Natural killer cell (primary cell): Measurements from ENCODE around the gene TRAPPC5. TPM values are rescaled to one million over a fixed set of nuclear protein-coding genes. Genes with fewer than 3 reads are reported as not detected.
A peak's percentile ranks its signal among the peaks of the same experiment; 100 is the strongest.

Experiments
- ATAC-seq, 3 donors: fragments of 150-1000 bp in 2 of 3; fragments of 200-7000 bp in 1 of 3; cut with Tn5 transposase; 1 replicate in 1 of 3; 2 replicates in 2 of 3; pipeline ENCODE4 v1.10.0; 2021; ENCODE audit warnings: mild to moderate bottlenecking in 2 of 3, moderate library complexity in 2 of 3
- DNase-seq, 2 donors: peaks; one replicate each; pipeline versions ENCODE4 v3.0.0 to v3.0.0-alpha.2; 2013 to 2021; ENCODE audit warnings: mixed read lengths in 1 of 2
- H3K27ac ChIP-seq: one replicate; pipeline ENCODE4 v1.5.1; 2013; ENCODE audit warnings: mild to moderate bottlenecking, low read length
- H3K27me3 ChIP-seq: one replicate; pipeline ENCODE4 v1.6.1; 2013; ENCODE audit warnings: low read length; ENCODE audit not compliant: control insufficient read depth, insufficient read depth
- H3K36me3 ChIP-seq: one replicate; pipeline ENCODE4 v1.6.1; 2013; ENCODE audit warnings: low read length; ENCODE audit not compliant: control insufficient read depth, insufficient read depth
- H3K4me1 ChIP-seq: one replicate; pipeline ENCODE4 v1.6.1; 2013; ENCODE audit warnings: low read length; ENCODE audit not compliant: control insufficient read depth, insufficient read depth
- H3K4me3 ChIP-seq: one replicate; pipeline ENCODE4 v1.5.1; 2013; ENCODE audit warnings: low read length
- H3K9me3 ChIP-seq: one replicate; pipeline ENCODE4 v1.6.1; 2013; ENCODE audit warnings: low read length; ENCODE audit not compliant: control insufficient read depth, insufficient read depth
- H3K27ac Mint-ChIP-seq, 2 donors: one replicate each; pipeline ENCODE4 v1.8.0; 2022; ENCODE audit warnings: mild to moderate bottlenecking in 2 of 2, mixed read lengths in 2 of 2, moderate library complexity in 1 of 2
- H3K27me3 Mint-ChIP-seq, 2 donors: one replicate each; pipeline ENCODE4 v1.8.0; 2022; ENCODE audit warnings: low read depth in 2 of 2, mixed read lengths in 2 of 2
- H3K36me3 Mint-ChIP-seq: one replicate; pipeline ENCODE4 v1.8.0; 2022; ENCODE audit warnings: mixed read lengths
- H3K4me1 Mint-ChIP-seq, 2 donors: one replicate each; pipeline ENCODE4 v1.8.0; 2022; ENCODE audit warnings: mixed read lengths in 2 of 2
- H3K4me3 Mint-ChIP-seq: one replicate; pipeline ENCODE4 v1.8.0; 2022; ENCODE audit warnings: mild to moderate bottlenecking, moderate library complexity, mixed read lengths
- H3K9me3 Mint-ChIP-seq, 2 donors: one replicate each; pipeline ENCODE4 v1.8.0; 2022; ENCODE audit warnings: mixed read lengths in 2 of 2
- CTCF ChIP-seq: fragments of 200-600 bp; IDR thresholded peaks from one replicate; pipeline ENCODE4 v1.8.0; 2022; ENCODE audit warnings: antibody characterized with exemption
- WGBS: methylation state at CpG from one replicate; pipeline ENCODE4 v1.1.7; 2013; ENCODE audit warnings: missing lambda C conversion rate; ENCODE audit not compliant: insufficient coverage; 5-methylcytosine and 5-hydroxymethylcytosine counted together
- intact Hi-C: fragments of 100-400 bp; cut with micrococcal nuclease; formaldehyde crosslinking; loops from one replicate; pipeline ENCODE4 v1.14.2; 2022
- total RNA-seq, 4 donors: library from RNA; stranded (reverse); fragments of 120-200 nt in 1 of 4; gene quantifications; one replicate each; pipeline versions ENCODE4 v1.2.3 to v1.2.4, GENCODE V29; 2013 to 2022

Gene TRAPPC5
- total RNA-seq, 3 donors from 2014 or later (not counting 1 experiment from before 2014, with no cell fraction given) = 53.8 to 58.8 (median 54.2) TPM

GRCh38 chr19:7701049-7701653, 20.5 kb downstream of the TRAPPC5 start:
- Mint-ChIP-seq H3K27me3 (peaks cover 13 to 21% of the 10 kb centered on the region in 2 donors), H3K9me3 (no peaks in the 10 kb centered on the region), H3K4me1 (peaks cover 8 to 9% of the 10 kb centered on the region in 2 donors), H3K4me3 (no peak overlapping the region), H3K36me3 (no peaks in the 10 kb centered on the region), H3K27ac (no peak overlapping the region)
- Histone ChIP-seq H3K27me3 (no peaks in the 10 kb centered on the region), H3K4me1 (peaks cover 50% of the 10 kb centered on the region), H3K9me3 (no peaks in the 10 kb centered on the region), H3K36me3 (no peaks in the 10 kb centered on the region), H3K27ac (peak overlapping the region; percentile 68), H3K4me3 (peak overlapping the region; percentile 38)
- no peak for DNase-seq
- WGBS = 94% methylated on average over 12 of the region's 12 CpGs
- no peak for TF ChIP-seq CTCF
- intact Hi-C loops = no loop called here
- no peak for ATAC-seq

- H3K4me3 Mint-ChIP-seq = no peak within 1 kb of the TSS
- no peaks in the 10 kb centered on the region for H3K36me3 Mint-ChIP-seq
- peak within 1 kb of the TSS; percentile 38 for H3K4me3 ChIP-seq
- no peak for TF ChIP-seq CTCF
- no peaks in the 10 kb centered on the region for H3K9me3 ChIP-seq
- H3K27ac Mint-ChIP-seq = no peak within 1 kb of the TSS
- H3K4me1 Mint-ChIP-seq = peaks cover 15 to 16% of the 10 kb centered on the region in 2 donors
- no peak for DNase-seq
- H3K27me3 ChIP-seq = no peaks in the 10 kb centered on the region
- H3K36me3 ChIP-seq = no peaks in the 10 kb centered on the region
- WGBS = 63% methylated on average over 19 of the region's 20 CpGs
- H3K27ac ChIP-seq = peak within 1 kb of the TSS; percentile 86
- ATAC-seq = no peak
- H3K4me1 ChIP-seq = peaks cover 57% of the 10 kb centered on the region
- no peaks in the 10 kb centered on the region for H3K9me3 Mint-ChIP-seq
- peaks cover 13 to 22% of the 10 kb centered on the region in 2 donors for H3K27me3 Mint-ChIP-seq
- intact Hi-C loops = no loop called here
Measured at GRCh38 chr19:7701654-7702457, 21.2 kb downstream of the TRAPPC5 start, which contains the start of gene FCER2. Gene FCER2, minus strand, starts transcription at chr19:7702131. Its CDS starts 2,371 bp downstream, at chr19:7699760.

DNA sequence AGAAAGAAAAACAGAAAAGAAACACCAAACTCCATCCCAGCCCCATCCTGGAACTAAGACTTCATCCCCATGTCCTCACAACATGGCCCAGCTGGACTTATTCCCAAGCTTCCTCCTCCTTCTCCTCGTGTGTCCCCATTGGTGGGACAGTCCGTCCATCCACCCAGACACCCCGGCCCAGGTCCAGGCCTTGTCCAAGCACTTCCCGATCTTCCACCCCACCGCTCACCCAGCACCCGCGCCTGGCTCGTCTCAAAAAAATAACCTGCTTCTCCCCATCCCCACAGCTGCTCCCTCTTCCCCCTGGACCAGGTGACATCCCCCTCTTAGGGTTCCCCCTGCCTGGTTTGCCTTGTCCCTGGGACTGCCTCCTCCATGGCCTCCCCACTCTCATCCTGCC, 22.7 kb downstream of the TRAPPC5 start:
- no peak for ATAC-seq
- Histone ChIP-seq H3K4me3 (no peak overlapping the region), H3K27ac (peak overlapping the region; percentile 47), H3K4me1 (peaks cover 66% of the 10 kb centered on the region), H3K9me3 (no peaks in the 10 kb centered on the region), H3K27me3 (no peaks in the 10 kb centered on the region), H3K36me3 (no peaks in the 10 kb centered on the region)
- Mint-ChIP-seq H3K9me3 (no peaks in the 10 kb centered on the region), H3K27ac (peak overlapping the region in 1 of 2 donors; percentile 17), H3K4me1 (peaks cover 16 to 18% of the 10 kb centered on the region in 2 donors), H3K36me3 (no peaks in the 10 kb centered on the region), H3K4me3 (no peak overlapping the region), H3K27me3 (peaks cover 13 to 20% of the 10 kb centered on the region in 2 donors)
- intact Hi-C loops = no loop called here
- no peak for TF ChIP-seq CTCF
- no peak for DNase-seq
- WGBS = 91% methylated on average over 8 of the region's 8 CpGs
